Placental pericyte (primary cell): ENCODE results near the gene ZNF462. TPM values are rescaled to one million over a fixed set of nuclear protein-coding genes. Genes with fewer than 3 reads are reported as not detected.

ENCODE experiments used
- small RNA-seq: library from RNA; depleted of rRNA; stranded (forward); fragments of <200 nt; gene quantifications from one replicate; pipeline ENCODE3, GENCODE V24; 2012; ENCODE audit warnings: low replicate concordance
- total RNA-seq: library from RNA; depleted of rRNA; stranded (reverse); fragments of >200 nt; gene quantifications from 2 replicates; pipeline ENCODE4 v1.2.3, GENCODE V29; 2012

The ZNF462 gene, protein sequence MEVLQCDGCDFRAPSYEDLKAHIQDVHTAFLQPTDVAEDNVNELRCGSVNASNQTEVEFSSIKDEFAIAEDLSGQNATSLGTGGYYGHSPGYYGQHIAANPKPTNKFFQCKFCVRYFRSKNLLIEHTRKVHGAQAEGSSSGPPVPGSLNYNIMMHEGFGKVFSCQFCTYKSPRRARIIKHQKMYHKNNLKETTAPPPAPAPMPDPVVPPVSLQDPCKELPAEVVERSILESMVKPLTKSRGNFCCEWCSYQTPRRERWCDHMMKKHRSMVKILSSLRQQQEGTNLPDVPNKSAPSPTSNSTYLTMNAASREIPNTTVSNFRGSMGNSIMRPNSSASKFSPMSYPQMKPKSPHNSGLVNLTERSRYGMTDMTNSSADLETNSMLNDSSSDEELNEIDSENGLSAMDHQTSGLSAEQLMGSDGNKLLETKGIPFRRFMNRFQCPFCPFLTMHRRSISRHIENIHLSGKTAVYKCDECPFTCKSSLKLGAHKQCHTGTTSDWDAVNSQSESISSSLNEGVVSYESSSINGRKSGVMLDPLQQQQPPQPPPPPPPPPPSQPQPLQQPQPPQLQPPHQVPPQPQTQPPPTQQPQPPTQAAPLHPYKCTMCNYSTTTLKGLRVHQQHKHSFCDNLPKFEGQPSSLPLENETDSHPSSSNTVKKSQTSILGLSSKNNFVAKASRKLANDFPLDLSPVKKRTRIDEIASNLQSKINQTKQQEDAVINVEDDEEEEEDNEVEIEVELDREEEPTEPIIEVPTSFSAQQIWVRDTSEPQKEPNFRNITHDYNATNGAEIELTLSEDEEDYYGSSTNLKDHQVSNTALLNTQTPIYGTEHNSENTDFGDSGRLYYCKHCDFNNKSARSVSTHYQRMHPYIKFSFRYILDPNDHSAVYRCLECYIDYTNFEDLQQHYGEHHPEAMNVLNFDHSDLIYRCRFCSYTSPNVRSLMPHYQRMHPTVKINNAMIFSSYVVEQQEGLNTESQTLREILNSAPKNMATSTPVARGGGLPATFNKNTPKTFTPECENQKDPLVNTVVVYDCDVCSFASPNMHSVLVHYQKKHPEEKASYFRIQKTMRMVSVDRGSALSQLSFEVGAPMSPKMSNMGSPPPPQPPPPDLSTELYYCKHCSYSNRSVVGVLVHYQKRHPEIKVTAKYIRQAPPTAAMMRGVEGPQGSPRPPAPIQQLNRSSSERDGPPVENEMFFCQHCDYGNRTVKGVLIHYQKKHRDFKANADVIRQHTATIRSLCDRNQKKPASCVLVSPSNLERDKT (N-terminal part only)
- 13.6 and 13.8 TPM in 2 replicates for total RNA-seq

DNA sequence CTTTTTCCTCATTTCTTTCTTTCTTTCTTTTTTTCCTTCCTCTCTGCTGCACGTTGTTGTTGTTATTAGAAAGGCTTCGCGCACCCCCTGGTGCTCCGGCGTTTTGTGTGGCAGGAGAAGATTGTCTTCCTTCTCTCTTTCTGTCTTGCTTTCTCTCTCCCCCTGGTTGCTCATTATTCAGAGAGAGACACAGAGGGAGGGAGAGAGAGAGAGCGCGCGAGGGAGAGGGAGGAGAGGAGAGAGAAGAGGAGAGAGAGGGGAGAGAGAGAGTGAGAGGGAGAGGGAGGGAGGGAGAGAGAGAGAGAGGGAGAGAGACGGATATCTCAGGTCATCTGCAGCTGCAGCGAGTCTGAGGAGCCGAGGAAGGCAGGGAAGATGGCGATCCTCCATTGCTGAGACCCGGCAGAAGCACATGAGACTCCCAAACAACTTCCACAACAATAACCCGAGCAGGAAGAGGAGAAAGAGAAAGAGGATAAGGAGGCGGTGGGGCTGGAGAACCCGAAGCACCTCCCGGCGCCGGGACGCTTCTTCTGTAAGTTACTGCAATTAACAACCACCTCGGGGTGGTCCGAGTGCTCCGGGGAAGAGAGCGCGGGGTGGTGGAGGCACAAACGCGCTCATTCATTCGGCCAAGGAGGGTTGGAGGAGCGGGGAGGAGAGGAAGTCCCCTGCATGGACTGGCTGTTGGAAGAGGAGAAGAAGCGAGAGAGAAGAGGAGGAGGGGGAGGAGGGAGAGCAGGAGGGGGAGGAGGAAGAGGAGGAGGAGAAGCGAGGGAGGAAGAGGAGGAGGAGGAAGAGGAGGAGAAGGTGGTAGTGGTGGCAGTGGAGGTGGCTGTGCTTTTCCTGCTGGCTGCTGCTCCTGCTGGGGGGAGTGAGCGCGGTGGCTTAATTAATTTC lies at the start of gene ZNF462:
Gene ZNF462, plus strand, starts transcription at position 346 of the 900 bp plus-strand sequence. CDS start 60,218 bp downstream, outside the sequence.

Small RNAs within 50 kb of the gene (small RNA-seq; reads per million reads assigned to genes)
- gene RNA5SP292: not detected
